Stromal cell of bone marrow (primary cell): Measurements from ENCODE around the gene SSPN.
A peak's percentile ranks its signal among the peaks of the same experiment; 100 is the strongest.

ENCODE experiments used
- DNase-seq: peaks from one replicate; pipeline ENCODE4 v3.0.0-alpha.2; 2012; ENCODE audit warnings: low read depth

The SSPN gene

DNA sequence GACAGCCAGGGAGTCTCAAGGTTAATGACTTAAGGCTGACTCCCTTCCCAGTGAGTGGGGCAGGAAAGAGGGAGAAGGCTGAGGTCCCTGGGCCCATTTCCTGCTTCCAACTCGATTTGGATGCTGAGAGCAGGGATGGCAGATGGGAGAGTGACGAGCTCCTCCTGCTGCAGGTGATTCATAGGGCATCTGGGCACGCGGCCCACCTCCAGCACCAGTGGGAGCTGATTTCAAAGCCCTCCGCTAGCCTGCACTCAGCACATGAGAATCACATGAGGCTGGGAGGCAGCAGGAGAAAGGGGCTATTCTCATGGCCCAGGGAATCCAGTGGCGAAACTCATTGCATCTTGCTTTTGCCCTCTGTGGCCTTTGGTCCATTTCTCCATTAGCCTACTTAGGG, 90.8 kb downstream of the SSPN start:
- DNase-seq = no peak

DNA sequence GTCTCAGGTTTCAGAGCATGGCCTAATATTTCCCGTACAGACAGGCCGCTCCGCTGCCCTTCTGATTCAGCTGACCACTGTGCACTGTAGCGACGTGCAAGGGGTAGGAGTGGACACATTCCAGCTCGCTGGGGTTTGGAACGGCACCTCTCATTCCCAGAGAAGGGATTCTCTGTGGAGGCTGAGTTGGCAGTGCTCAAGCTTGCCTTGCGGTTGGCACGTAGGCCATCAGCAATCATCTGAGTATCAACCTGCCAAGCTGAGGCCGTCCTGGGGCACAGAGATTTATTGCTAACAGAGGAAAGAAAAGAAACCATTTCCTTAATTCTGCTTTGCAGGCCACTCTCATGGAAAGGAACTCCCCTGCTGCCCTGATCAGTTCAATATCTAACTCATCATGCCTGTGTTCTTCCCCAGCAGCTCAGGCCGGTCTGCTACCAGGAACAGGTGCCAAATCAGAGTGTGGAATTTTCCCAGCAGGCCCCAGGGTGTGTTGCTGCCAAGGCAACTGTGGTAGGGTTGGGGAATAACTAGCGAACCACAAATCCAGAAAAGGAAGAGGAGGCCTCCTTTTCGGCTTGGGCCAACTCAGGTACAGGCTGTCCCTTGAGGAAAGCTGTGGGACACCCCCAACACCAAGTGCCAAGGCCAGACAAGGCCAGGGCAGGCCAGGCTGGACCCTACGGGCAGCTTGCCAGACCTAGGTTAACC, 92.5 kb downstream of the SSPN start:
- DNase-seq = peak; percentile 91

DNA sequence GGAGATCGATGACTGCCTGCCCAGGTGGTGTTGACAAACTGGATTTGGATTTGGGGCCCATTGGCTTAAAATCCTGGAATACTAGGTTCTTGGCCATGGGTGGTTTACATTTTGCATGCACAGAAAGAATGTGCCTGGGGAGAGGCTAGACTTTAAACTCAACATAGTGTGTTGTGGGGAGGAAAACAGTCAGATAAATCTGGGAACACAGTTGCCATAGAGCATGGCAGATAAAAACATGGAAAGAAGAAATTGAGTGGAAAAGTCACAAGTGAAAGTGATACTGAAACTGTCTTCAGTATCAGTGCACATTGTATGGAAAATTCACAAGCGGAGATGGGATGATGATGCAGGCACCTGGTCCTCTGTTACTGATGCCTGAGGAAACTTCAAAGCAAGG, 95.2 kb downstream of the SSPN start:
- no peak for DNase-seq

DNA sequence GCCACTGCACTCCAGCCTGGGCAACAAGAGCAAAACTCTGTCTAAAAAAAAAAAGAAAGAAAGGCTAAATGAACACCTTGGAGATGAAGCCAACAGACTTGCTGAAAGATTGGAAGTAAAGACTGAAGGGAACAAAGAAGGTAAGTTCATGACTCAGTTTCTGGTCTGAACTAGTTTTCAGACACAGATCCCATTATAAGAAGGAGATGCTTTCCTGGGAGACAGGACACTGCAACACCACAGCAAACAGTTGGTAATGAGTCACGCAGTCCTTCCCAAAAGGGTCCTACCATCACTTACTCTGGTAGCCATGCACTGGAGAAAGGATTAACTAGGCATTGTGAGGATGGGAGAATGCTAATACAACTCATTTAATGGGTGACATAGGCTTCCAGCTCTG, 97.2 kb downstream of the SSPN start:
- DNase-seq = no peak

DNA sequence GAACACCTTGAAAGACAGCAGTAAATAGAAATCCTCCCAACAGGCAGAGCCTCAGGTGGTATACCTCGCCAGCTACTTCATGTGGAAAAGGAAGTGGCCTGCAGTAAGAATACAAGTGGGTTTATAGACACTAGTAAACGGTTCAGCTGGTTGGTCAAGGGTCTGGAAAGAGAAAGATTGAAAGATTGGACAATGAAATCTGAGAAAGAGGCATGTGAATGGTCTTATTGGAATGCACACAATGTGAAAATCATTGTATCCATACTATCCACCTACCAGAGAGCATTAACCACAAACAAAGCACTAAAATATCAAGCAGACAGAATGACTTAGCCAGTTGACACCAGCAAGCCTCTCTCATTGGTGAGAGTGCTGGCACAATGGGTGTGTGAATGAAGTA, 98.2 kb downstream of the SSPN start:
- DNase-seq = no peak

DNA sequence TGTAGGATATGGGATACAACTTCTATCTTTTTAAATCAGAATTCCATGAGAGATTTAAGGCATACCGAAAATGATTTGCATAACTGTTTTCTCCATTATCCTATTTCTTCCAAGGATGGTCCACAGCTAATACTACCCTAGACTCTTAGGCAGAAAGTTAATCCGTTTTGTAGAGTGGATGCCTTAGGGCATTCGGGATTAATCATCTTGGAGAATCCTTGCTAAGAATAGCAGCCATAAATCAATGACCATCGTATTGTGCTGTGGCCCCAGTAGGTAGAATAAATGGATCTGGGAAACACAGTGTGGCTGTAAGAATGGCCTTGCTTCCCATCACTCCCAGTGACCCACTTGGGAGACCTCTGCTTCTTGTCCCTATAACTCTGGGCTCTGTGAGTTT, 99.6 kb downstream of the SSPN start:
- DNase-seq = no peak

DNA sequence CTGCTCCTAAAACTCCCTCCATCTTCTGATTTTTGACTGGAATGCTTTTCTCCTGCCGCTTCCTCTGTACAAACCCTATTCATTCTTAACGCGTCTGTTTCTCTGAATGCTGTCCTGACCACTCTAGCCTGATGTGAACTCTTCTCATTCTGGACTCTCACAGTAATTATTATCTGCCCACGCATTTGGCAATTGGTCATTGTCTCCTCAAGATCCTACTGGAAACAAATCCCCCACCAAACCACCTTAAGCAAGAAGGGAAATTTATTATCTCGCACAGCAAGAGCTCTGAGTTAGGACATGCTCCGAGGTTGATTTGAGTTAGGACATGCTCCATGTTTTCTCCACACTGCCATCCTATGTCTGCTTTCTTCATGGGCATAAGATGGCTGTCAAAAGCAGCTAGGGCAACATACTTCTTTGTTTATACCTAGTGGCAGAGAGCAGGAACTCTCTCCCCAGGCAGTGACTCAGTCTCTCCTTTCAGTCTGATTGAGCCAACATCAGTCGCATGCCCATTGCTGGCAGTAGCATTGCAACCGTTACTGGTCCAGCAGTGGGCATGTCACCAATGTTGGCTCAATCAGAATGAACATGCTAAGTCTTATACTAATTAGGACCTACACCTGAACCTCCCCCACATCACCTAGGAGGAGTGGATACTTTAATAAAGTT, 102.2 kb downstream of the SSPN start:
- no peak for DNase-seq

DNA sequence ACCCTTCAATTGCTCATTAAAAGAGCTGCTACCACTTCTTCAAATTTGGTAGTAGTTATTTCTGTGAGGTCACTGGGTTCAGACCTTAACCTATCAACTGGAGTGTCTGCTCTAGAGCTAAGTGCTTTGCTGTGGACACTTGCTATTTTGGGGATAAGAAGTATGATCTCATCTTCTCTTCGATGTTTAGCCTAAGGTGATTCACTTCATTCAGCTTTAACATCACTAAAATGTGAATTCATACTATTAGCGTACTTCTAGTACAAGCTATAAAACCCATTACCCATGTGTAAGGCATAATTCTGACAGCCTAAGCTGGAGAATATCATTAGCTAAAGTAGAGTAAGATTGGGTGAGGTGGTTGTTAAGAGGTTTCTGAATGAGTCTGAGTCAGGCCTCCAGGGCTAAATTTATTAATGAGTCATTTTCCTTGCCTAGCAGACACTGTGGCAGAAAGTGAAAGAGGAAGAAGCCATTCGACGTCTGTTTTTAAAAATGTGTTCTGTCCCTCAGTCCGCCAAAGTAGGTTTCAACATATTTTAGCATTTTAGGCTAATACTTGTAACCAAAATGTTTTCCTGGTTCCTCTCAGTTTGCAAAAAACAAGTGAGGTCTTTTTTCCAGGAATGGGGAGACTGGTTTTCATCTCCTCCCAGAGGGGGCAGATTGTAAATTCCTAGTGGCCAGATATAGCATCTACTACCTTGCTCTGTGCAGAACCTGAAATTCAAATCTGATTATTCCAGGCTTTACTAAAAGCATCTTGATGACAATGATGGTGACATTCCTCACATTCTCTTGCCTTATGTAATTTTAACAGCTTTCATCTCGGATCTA, 103.6 kb downstream of the SSPN start:
- DNase-seq = peak; percentile 76

DNA sequence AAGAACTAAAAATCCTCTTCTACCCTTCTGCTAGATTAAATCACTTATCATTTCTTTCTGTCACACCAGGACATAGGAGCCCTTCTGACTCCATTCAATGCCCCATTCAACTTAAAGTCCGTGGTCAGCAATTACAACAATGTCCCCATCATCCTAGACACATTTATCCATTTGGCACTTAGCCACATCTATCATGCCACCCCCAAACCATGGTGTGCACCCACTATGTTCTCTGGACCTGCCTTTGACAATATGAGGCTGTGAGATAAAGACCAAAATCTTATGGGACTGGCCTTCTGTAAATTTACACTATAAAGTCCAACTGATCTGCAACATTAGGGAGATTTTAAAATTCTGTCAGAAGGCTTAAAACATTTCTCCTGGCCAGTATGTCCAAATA, 104.4 kb downstream of the SSPN start:
- DNase-seq = no peak
